HepG2 (cell line): ENCODE results near the gene PRSS8. TPM values are rescaled to one million over a fixed set of nuclear protein-coding genes. Genes with fewer than 3 reads are reported as not detected.

Source experiments
- CREB1 ChIP-seq, 2 experiments: fragments of 450-650 bp in 1 of 2; IDR thresholded peaks; 2 replicates each; pipeline ENCODE4 v1.6.1; 2016 to 2017; ENCODE audit warnings: control low read depth in 1 of 2, mild to moderate bottlenecking in 1 of 2, missing compliant biosample characterization in 1 of 2, missing genetic modification characterization in 1 of 2
- ERF ChIP-seq: IDR thresholded peaks from 2 replicates; pipeline ENCODE4 v1.6.1; 2018; ENCODE audit warnings: missing biosample characterization, missing genetic modification reagents
- NFATC3 ChIP-seq: sonication (generic); formaldehyde crosslinking; IDR thresholded peaks from 2 replicates; pipeline ENCODE4 v1.5.1; 2020; ENCODE audit warnings: mild to moderate bottlenecking, missing genetic modification reagents
- RAD51 ChIP-seq: fragments of 450-650 bp; IDR thresholded peaks from 2 replicates; pipeline ENCODE4 v1.6.1; 2016; ENCODE audit warnings: borderline replicate concordance
- RFX5 ChIP-seq: IDR thresholded peaks from 2 replicates; pipeline ENCODE4 v1.6.1; 2011; ENCODE audit warnings: low read depth, low read length, improper control_type of control experiment
- SUZ12 ChIP-seq: fragments of 150-350 bp; IDR thresholded peaks from 2 replicates; pipeline ENCODE4 v1.6.1; 2014; ENCODE audit warnings: low read depth, low read length
- ZBTB38 ChIP-seq: sonication (generic); formaldehyde crosslinking; IDR thresholded peaks from 2 replicates; pipeline ENCODE4 v1.5.1; 2020; ENCODE audit warnings: mild to moderate bottlenecking, missing genetic modification reagents
- ZFP36L2 ChIP-seq: sonication (generic); formaldehyde crosslinking; IDR thresholded peaks from 2 replicates; pipeline ENCODE4 v1.4.0; 2020; ENCODE audit warnings: missing genetic modification reagents
- ZFP41 ChIP-seq: sonication (generic); formaldehyde crosslinking; IDR thresholded peaks from 2 replicates; pipeline ENCODE4 v1.4.0; 2020; ENCODE audit warnings: mild to moderate bottlenecking, missing genetic modification reagents, borderline replicate concordance
- ZNF274 ChIP-seq: sonication (generic); formaldehyde crosslinking; IDR thresholded peaks from 2 replicates; pipeline ENCODE4 v1.5.1; 2020; ENCODE audit warnings: mild to moderate bottlenecking, missing genetic modification reagents
- ZNF432 ChIP-seq: sonication (generic); formaldehyde crosslinking; IDR thresholded peaks from 2 replicates; pipeline ENCODE4 v1.5.0; 2020; ENCODE audit warnings: missing genetic modification reagents, mild to moderate bottlenecking, borderline replicate concordance
- ZNF496 ChIP-seq: sonication (generic); formaldehyde crosslinking; IDR thresholded peaks from 2 replicates; pipeline ENCODE4 v1.8.1; 2023; ENCODE audit warnings: mild to moderate bottlenecking, moderate library complexity, missing genetic modification reagents; ENCODE audit not compliant: insufficient replicate concordance
- ZNF598 ChIP-seq: sonication (generic); formaldehyde crosslinking; IDR thresholded peaks from 2 replicates; pipeline ENCODE4 v1.5.1; 2020; ENCODE audit warnings: mild to moderate bottlenecking, missing genetic modification reagents, borderline replicate concordance
- ZSCAN9 ChIP-seq: IDR thresholded peaks from 2 replicates; pipeline ENCODE4 v1.6.1; 2016; ENCODE audit warnings: borderline replicate concordance
- polyA plus RNA-seq, 8 experiments: library from polyadenylated mRNA; depleted of rRNA in 3 of 8; stranded (reverse) in 7 of 8; unstranded in 1 of 8; fragments of >200 nt; fragmentation: Illumina TruSeq in 4 of 8; extraction: Trizol in 4 of 8; gene quantifications; 2 replicates each; pipeline versions ENCODE4 v1.2.1 to v1.2.3, GENCODE V29; 2011 to 2016; ENCODE audit warnings: low read depth in 4 of 8, missing spikeins in 1 of 8, mixed read lengths in 1 of 8; ENCODE audit not compliant: insufficient read depth in 1 of 8
- total RNA-seq, 5 experiments: library from RNA; depleted of rRNA; stranded (reverse); fragments of >200 nt; fragmentation: Illumina TruSeq; extraction: Trizol; gene quantifications; 2 replicates each; pipeline ENCODE4 v1.2.3, GENCODE V29; 2016; ENCODE audit warnings: low read depth in 1 of 5
- TF ChIP-seq, protein P1 (sequence below): sonication (generic); formaldehyde crosslinking; IDR thresholded peaks from 2 replicates; pipeline ENCODE4 v1.4.0; 2020; ENCODE audit warnings: mild to moderate bottlenecking, low read depth, missing genetic modification reagents
- TF ChIP-seq, protein P2 (sequence below): IDR thresholded peaks from 2 replicates; pipeline ENCODE4 v1.6.1; 2012; ENCODE audit warnings: low read depth, low read length, improper control_type of control experiment
- TF ChIP-seq, protein P3 (sequence below): sonication (generic); formaldehyde crosslinking; IDR thresholded peaks from 2 replicates; pipeline ENCODE4 v1.4.0; 2020; ENCODE audit warnings: mild to moderate bottlenecking, missing genetic modification reagents
- TF ChIP-seq, protein P4 (sequence below): sonication (generic); formaldehyde crosslinking; IDR thresholded peaks from 2 replicates; pipeline ENCODE4 v1.4.0; 2020; ENCODE audit warnings: missing genetic modification reagents
- TF ChIP-seq, protein P5 (sequence below), 2 experiments: fragments of 450-650 bp in 1 of 2; sonication (generic) in 1 of 2; formaldehyde crosslinking; IDR thresholded peaks; 2 replicates each; pipeline versions ENCODE4 v1.5.0 to v1.8.0; 2020 to 2022; ENCODE audit warnings: mild to moderate bottlenecking in 1 of 2, missing genetic modification reagents in 1 of 2
- TF ChIP-seq, protein P6 (sequence below): sonication (generic); formaldehyde crosslinking; IDR thresholded peaks from 2 replicates; pipeline ENCODE4 v1.8.0; 2022; ENCODE audit warnings: mild to moderate bottlenecking, missing genetic modification reagents

PRSS8 gene
- total and polyA plus RNA-seq, 2 of the 13 experiments (the other 11 are each of a cell fraction or from before 2014, with no cell fraction given), result 2.6 to 7.2 TPM

DNA sequence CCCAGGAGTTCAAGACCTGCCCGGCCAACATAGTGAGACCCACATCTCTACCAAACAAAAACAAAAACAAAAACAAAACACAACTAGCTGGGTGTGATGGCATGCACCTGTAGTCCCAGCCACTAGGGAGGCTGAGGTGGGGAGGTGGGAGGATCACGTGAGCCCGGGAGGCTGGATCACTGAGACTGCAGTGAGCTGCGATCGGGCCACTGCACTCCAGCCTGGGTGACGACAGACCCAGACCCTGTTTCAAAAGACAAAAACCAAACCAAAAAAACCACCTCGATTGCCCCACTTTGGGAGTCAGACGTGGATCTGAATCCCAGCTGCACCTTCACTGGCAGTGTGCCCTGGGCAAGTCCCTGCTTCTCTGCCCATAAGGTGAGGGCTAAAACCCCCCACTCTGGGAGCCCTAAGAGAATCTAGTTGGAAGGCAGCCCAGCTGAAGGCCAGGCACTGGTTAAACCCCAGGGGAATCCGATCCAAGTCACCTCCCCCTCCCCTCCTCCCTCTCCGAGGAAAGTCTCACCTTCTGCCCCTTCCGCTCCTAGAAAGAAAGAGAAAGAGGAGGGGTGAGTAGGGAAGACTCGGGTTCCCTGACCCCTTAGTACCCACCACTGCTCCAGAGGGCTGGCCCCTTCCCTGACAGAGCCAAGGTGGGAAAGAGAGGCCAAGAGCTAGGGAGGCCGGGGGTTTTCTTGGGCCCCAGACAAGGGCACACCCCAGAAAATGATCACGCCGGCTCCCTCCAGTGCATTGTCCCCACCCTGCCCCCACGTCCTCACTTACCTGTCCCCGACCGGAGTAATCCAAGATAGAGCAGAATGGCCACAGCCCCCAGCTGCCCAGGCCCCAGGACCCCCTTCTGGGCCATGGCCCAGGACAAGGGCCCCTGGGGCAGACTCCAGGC is 647 bp downstream of the PRSS8 start (continued):
- TF ChIP-seq, protein P1, sequence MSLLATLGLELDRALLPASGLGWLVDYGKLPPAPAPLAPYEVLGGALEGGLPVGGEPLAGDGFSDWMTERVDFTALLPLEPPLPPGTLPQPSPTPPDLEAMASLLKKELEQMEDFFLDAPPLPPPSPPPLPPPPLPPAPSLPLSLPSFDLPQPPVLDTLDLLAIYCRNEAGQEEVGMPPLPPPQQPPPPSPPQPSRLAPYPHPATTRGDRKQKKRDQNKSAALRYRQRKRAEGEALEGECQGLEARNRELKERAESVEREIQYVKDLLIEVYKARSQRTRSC (CRISPR knock-in tag), result no peak
- TF ChIP-seq, protein P2, sequence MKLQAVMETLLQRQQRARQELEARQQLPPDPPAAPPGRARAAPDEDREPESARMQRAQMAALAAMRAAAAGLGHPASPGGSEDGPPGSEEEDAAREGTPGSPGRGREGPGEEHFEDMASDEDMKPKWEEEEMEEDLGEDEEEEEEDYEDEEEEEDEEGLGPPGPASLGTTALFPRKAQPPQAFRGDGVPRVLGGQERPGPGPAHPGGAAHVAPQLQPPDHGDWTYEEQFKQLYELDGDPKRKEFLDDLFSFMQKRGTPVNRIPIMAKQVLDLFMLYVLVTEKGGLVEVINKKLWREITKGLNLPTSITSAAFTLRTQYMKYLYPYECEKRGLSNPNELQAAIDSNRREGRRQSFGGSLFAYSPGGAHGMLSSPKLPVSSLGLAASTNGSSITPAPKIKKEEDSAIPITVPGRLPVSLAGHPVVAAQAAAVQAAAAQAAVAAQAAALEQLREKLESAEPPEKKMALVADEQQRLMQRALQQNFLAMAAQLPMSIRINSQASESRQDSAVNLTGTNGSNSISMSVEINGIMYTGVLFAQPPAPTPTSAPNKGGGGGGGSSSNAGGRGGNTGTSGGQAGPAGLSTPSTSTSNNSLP, result no peak
- TF ChIP-seq, protein P3, sequence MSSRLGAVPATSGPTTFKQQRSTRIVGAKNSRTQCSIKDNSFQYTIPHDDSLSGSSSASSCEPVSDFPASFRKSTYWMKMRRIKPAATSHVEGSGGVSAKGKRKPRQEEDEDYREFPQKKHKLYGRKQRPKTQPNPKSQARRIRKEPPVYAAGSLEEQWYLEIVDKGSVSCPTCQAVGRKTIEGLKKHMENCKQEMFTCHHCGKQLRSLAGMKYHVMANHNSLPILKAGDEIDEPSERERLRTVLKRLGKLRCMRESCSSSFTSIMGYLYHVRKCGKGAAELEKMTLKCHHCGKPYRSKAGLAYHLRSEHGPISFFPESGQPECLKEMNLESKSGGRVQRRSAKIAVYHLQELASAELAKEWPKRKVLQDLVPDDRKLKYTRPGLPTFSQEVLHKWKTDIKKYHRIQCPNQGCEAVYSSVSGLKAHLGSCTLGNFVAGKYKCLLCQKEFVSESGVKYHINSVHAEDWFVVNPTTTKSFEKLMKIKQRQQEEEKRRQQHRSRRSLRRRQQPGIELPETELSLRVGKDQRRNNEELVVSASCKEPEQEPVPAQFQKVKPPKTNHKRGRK (CRISPR knock-in tag), result no peak
- TF ChIP-seq CREB1 (IDR thresholded peaks at IDR 0.05) (0 out of 2 replicates have a peak, but pooled peaks have one; percentile 23), CREB1 (CRISPR knock-in tag; IDR thresholded peaks at IDR 0.05) (no peak), ZFP36L2 (CRISPR knock-in tag) (no peak), ZNF432 (CRISPR knock-in tag) (no peak), ZNF274 (CRISPR knock-in tag) (0 out of 2 replicates have a peak, but pooled peaks have one; percentile 24), ZSCAN9 (CRISPR knock-in tag) (no peak), ZBTB38 (no peak), RAD51 (peak; percentile 32; the same call in 1 of the 2 replicates), ZNF496 (CRISPR knock-in tag) (no peak), NFATC3 (CRISPR knock-in tag) (no peak), ZNF598 (0 out of 2 replicates have a peak, but pooled peaks have one; percentile 21), ERF (CRISPR knock-in tag) (no peak), SUZ12 (no peak), ZFP41 (CRISPR knock-in tag) (no peak), RFX5 (no peak)
- TF ChIP-seq, protein P4, sequence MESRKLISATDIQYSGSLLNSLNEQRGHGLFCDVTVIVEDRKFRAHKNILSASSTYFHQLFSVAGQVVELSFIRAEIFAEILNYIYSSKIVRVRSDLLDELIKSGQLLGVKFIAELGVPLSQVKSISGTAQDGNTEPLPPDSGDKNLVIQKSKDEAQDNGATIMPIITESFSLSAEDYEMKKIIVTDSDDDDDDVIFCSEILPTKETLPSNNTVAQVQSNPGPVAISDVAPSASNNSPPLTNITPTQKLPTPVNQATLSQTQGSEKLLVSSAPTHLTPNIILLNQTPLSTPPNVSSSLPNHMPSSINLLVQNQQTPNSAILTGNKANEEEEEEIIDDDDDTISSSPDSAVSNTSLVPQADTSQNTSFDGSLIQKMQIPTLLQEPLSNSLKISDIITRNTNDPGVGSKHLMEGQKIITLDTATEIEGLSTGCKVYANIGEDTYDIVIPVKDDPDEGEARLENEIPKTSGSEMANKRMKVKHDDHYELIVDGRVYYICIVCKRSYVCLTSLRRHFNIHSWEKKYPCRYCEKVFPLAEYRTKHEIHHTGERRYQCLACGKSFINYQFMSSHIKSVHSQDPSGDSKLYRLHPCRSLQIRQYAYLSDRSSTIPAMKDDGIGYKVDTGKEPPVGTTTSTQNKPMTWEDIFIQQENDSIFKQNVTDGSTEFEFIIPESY, result no peak
- TF ChIP-seq, protein P5, sequence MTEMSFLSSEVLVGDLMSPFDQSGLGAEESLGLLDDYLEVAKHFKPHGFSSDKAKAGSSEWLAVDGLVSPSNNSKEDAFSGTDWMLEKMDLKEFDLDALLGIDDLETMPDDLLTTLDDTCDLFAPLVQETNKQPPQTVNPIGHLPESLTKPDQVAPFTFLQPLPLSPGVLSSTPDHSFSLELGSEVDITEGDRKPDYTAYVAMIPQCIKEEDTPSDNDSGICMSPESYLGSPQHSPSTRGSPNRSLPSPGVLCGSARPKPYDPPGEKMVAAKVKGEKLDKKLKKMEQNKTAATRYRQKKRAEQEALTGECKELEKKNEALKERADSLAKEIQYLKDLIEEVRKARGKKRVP (CRISPR knock-in tag; IDR thresholded peaks at IDR 0.05), result 0 out of 4 replicates have a peak, but pooled peaks of 1 of the 2 experiments have one; percentile 33
- TF ChIP-seq, protein P6, sequence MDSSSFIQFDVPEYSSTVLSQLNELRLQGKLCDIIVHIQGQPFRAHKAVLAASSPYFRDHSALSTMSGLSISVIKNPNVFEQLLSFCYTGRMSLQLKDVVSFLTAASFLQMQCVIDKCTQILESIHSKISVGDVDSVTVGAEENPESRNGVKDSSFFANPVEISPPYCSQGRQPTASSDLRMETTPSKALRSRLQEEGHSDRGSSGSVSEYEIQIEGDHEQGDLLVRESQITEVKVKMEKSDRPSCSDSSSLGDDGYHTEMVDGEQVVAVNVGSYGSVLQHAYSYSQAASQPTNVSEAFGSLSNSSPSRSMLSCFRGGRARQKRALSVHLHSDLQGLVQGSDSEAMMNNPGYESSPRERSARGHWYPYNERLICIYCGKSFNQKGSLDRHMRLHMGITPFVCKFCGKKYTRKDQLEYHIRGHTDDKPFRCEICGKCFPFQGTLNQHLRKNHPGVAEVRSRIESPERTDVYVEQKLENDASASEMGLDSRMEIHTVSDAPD (CRISPR knock-in tag), result no peak
